GM21390 (cell line): ENCODE measurements around the gene GPR82.
"Not testable (repeated sequence)": the region's sequence is repeated elsewhere in the genome, so short reads cannot be mapped to it uniquely, and the experiment has no call there.

Experiments used
- ATAC-seq: cut with Tn5 transposase; IDR thresholded peaks from one replicate; pipeline ENCODE4 v1.9.1; 2021; ENCODE audit not compliant: unreplicated experiment

Gene GPR82, protein sequence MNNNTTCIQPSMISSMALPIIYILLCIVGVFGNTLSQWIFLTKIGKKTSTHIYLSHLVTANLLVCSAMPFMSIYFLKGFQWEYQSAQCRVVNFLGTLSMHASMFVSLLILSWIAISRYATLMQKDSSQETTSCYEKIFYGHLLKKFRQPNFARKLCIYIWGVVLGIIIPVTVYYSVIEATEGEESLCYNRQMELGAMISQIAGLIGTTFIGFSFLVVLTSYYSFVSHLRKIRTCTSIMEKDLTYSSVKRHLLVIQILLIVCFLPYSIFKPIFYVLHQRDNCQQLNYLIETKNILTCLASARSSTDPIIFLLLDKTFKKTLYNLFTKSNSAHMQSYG

DNA sequence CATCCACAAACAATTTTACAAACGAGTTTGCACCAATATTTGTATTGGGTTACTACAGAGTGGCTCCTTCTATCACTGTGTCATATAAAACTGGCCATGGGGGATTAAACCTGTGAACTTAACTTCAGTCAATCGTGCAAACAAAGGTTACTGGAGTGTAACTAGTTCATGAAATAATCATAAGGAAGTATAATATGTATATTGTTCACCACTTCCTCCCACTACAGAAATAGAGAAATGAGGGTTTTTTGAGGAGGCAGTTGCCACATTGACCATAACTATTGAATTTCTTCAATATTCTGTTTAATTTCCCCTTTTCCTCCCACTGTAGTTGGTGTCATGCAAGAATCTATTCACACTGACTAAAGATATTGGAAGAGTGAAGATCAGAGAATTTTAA lies at the start of gene GPR82:
Gene GPR82 (plus strand): TSS at position 356 of the 400 bp plus-strand sequence. CDS start 2,846 bp downstream, outside the sequence.
- ATAC-seq, result no peak

DNA sequence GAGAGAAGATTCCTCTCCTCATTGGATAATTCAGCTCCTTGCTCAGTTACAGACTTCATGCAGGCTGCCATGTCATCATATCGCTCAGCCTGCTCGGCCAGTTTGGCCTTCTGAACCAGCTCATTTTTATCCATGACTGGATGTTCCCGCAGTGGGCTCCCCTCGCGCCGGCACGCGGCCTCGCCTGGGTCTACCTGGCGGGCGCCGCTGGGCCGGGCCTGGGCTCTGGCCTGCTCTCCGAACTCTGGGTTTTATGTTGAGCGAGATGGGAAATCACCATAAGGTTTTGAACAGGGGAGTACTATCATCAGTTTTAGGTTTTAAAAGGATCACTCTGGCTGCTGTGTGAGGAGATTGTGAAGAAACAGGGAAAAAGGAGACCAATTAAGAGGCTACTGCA lies 47.6 kb upstream of the GPR82 start:
- ATAC-seq, result not testable (repeated sequence)

DNA sequence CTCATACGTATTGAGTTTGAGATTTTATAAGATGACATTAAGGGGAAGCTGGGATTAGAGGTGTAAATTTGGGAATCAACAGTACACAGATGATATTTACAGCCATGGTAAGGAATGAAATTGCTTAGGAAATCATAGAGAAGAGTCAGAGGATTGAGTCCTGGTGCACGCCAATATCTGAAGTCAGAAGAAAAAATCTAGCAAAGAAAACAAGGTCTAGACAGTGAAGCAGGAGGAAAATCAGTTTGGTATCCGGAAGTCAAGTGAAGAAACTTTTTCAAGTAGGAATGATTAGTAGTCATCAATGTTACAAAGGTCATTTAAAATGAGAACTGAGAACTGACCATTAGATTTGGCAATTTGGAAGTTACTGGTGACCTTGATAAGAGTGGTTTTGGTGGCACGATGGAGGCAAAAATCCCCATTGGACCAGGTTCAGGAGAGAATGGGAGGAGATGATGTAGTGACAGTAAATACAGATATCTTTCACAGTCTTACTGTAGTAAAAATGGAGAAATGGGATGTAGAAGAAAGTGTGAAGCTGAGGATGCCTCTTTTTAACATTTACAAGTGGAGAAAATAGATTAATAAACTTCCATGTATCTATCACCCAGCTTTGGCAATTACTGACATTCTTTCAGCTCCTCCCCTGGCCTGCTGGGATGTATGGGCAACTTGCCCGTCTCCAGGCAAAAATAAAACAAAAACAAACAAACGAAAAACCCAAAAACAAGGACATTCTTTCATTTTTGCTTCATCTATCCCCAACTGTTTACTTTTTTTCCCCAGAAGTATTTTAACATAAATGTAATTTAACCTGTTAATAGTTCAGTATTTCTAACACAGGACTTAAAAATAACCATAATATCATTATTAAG lies 46.6 kb upstream of the GPR82 start:
- ATAC-seq, result no peak

DNA sequence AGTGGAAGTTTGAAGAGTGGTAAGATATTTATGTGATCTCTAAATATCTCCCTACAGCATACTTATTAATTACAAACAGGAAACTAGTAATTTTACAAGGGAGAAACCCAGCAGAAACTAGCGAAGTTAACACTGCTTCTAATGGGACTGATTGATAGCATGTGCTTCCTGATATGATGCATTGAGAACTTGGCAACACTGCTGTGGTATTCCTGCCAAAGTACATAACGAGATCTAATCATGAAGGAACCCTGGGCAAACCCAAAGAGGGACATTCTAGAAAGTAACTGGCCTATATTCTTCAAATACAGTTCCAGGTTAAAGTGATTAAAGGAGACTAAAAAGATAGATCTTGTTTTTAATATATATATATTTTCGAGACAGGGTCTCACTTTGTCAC lies 39.8 kb upstream of the GPR82 start:
- ATAC-seq, result no peak

DNA sequence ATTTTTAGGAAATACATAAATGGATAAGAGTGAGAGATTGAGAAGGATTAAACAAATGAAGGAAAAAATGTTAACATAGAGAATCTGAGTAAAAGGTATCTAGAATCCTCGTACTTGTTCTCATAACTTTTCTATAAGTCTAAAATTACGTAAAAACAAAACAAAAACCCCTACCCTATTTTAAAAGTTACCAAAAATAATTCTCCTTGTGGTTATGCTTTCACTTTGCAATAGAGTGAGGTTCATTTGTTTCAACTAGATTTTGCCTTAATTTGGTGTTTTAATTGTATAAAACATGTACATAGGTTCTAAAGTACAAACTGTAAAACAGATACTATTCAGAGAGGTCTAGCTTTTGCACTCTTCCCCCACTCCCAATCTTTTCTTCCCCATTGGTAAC lies 39.0 kb upstream of the GPR82 start:
- ATAC-seq, result no peak

DNA sequence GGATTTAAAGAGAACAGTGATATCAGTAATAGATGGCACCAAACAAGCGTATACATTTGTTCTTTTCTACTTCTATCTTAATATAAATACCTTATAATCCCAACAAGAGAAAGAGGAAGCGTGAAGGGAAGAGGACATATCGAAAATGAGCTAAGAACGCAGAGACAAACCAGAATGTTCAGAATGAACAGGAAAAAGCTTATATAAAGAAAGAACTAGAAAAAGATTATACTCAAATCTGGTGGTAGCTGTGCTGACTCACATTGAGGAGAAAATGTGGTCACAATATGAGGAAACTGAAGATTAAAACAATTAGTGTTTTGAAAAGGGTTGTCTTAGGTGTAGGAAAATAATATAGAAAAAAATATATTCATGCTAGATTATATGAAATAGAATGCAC lies 37.2 kb upstream of the GPR82 start:
- ATAC-seq, result no peak

DNA sequence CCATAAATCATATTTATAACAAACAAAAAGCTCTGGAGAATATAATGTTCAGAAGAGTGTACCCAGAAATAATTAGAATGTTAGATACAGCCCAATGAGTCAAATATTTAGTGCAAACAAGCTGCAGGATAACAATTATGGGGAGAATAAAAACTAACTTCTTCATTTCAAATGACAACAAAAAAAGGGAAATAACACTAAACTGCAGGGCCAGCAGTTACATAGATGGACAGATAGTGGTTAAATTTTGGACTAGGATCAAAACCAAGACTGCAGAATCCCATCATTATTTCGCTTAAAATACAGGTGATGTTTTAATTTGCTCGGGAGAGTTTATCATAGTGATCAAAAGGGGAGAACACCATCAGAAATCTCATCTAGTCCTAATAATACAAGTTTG lies 35.8 kb upstream of the GPR82 start:
- no peak for ATAC-seq

DNA sequence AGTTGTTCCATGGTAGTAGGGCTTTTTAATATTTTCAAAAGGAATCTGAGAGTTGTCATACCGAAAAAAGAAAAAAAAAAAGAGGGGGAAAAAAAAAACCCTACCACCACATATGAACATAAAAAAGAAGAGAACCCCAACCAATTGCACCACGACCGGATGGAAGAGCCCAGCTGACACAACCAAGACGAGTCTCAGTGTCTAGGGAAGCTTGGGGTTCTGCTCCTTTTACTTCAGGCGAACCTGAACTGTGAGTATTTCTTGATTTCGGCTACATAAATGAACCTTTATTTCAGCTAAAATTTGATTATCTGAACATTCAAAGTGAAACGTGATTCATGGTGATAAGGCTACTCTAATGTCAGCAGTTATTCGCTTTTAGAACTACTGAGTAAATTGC lies 35.1 kb upstream of the GPR82 start, which contains the start of gene GPR34:
Gene GPR34 (plus strand): TSS at position 139 of the 400 bp plus-strand sequence. CDS start 6,661 bp downstream, outside the sequence.
- ATAC-seq, result no peak

DNA sequence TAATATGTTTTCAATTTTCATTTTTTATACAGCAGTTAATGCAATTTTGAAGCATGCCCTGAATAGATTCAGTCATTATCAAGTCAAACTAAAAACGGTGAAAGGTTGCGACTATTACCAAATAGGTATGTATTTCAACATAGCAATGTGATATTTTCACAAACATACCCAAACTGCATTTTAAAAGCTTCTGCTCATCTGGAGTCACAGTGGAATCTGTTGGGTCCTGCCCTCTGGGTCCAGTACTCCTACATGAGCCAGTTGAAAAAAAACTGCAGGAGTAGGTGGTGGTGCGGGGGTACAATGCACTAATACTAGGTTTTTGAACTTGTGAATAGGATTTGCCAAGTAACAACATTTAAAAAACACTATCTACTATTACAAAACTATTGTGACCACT lies 34.3 kb upstream of the GPR82 start:
- no peak for ATAC-seq

DNA sequence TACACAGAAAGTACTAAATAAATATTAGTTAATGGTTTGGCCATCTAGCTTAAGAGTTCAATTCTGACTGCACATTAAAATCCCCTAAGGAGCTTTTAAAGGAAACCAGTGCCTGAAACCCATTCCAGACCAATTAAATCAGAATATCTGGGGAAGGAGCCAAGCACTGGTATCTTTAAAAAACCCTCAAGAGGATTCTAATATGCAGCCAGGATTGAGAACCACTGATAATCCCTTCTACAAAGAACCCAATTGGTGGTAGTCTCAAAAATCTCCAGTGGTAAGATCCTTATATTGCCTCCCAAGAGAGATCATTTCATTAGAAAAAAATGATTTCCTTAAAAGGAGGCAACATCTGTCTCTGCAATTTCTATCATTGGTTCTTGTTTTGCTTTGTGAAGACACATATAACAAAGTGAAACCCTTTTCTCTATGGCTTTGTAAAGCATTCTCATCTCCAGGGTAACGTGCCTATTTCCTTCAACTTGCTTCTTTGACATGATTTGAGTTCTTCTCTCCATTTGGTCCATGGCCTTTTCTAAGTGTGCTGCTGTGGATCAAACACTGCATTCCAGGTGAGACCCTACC lies 31.7 kb upstream of the GPR82 start:
- no peak for ATAC-seq

DNA sequence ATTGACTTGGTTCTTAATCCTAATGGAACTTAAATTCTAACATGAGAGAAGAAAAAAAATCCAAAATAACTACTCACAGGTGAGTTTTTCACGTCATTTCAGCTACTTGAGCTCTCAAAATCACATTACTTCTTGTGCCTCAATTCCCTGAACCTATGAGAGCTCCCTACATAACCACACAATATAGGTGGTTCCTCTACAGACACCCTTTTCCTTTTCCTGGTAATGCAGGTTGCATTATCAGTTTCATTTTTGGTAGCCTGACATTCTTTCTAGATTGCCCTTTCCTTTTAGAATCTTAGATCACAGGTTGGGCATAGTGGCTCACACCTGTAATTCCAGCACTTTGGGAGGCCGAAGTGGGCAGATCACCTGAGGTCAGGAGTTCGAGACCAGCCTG lies 31.0 kb upstream of the GPR82 start:
- ATAC-seq, result no peak

DNA sequence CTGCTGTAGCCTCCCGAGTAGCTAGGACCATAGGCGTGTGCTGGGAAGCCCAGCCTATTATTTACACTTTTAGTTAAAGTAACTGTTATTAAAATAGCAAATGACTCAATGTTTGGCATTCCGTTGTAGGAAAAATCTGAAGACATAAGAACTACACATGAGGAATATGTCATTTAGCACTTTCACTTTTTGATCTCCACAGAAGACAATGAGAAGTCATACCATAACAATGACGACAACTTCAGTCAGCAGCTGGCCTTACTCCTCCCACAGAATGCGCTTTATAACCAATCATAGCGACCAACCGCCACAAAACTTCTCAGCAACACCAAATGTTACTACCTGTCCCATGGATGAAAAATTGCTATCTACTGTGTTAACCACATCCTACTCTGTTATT lies 28.6 kb upstream of the GPR82 start:
- ATAC-seq, result no peak

DNA sequence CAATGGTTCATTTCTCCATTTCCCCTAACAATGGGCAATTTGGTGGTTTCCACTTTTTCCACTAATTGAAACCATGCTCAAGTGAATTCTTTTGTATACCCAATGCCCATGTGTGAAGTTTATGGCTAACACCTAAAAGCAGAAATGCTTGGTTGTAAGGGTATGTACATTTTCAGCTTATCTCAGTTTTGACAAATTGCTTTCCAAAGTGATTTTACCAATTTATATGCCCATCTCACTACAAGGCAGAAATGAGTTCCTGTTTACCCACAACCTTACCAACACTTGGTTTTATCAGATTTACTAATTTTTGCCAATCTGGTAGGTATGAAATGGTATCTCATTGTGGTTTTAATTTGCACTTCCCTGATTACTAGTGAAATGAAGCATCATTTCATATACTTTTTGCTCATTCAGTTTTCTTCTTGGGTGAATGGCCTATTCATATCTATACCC lies 20.4 kb upstream of the GPR82 start:
- ATAC-seq, result no peak

DNA sequence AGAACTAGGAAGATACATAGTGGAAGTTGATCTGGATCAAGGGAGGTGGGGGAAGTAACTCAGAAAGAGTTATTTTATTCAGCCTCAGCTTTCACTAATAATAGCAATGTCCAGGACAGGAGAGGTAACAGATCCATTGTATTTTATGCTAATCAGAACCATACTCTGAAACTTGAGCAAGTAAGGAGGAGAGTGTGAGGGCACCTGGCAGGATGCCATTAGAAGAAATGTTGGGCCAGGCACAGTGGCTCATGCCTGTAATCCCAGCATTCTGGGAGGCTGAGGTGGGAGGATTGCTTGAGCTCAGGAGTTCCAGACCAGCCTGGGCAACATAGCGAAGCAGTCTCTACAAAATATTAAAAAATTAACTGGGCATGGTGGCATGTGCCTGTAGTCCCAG lies 18.9 kb upstream of the GPR82 start:
- ATAC-seq, result no peak

DNA sequence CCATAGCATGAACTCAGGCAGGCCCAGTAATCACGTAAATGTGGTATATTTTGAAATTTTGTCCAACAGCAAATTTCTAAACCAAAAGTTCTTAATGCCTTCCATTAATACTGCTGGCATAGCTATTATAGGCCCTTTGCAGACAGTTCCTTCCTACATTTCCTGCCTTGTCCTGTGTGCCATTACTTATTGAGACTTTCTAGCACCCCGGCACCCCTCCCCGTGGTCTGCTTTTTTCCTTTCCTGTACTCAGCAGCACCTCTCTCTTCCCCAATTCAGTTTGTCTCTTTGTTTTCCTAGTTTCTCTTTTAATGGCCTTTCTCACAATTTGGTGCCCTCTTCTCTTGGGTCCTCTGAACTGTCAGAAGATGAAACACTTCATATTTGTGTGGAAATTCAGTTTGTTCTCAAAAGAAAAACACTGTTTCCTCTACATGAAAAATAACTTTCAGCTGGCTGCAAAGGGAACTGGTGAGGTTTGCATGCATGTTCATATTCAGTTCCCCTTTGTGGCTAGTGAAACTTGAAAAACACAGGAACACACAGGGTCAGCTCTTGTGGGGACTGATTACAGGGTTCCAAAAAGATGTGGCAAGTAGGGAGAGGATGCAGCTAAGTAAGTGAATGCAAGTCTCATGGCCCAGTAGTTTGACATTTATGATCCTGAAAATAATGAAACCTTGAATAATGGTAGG lies 18.2 kb upstream of the GPR82 start:
- ATAC-seq, result peak; percentile 95

DNA sequence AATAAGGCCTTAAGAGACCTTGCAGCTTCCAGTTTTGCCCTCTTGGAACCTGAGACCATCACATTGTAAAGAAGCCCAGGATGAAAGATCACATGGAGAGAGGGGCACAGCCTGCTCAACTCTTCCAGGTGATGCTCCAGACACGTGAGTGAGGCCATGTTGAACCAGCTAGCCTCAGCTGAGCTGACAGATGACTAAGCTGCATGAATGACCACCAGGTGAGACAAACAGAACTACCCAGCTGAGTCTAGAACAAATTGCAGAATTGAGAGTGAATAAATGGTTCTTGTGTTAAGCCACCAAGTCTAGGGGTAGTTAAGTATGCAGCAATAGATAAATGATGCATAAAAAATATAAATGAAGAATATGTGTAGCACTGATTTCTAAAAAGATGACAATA lies 16.8 kb upstream of the GPR82 start:
- ATAC-seq, result no peak

DNA sequence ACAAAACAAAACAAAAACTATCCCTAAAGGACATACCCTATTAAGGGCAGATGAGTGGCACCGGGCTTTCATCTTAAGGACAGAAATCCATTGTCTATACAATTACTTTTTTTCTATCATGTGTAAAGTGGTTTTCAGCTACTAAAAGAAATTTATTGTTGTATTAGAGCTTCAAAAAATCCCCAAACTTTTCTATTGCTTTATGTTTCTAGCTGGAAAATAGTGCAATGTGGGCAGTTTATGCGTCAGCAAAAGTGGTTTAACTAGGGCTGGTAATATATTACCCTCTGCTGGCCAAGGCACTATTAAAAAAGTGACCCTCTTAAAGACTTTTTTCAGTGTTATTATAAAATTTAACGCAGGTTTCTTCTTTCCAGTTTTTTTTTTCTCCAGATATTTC lies 15.5 kb upstream of the GPR82 start:
- ATAC-seq, result no peak

DNA sequence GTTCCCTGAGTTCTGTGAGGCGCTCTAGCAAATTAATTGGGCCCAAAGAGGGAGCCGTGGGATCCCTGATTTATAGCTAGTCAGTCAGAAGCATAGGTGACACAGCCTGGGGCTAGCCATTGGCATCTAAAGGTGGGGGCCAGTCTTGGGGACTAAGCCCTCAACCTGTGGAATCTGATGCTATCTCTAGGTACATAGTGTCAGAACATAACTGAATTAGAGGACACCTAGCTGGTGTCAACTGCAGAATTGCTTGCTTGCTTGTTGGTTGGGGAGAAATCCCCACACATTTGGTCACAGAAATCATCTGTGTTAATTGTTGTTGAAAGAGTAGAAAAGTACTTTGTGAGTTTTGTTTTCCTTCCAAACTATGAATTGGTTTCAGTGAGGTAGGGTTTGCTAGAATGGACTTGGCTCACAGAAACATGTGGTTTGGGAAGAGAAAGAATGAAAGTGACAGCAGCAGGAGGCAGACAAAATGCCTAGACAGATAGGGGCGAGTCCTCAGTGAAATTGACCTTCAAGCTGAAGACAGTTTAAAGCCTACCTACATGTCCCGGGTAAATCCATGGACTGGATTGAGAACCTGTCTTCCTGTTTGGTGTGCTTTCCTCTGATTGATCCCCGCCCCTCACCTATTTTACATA lies 12.8 kb upstream of the GPR82 start:
- no peak for ATAC-seq

DNA sequence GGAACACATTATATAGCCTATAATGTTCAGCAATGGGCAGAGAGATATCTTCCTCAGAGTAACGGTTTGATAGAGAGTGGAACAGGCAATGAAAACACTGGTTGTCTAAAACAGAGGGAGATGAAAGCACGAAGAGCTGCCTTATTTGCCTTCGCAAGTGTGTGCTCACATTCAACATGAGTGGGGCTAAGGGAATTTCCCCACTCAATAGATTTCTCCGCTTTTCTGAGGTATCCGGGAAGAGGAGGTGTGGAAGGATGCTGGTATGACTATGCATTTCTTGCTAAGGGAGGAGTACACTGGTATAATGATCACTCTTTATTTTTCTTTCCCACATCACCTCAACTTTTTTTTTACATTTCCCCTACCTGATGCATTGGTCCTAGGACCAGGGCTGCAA lies 7.8 kb upstream of the GPR82 start:
- ATAC-seq, result no peak

DNA sequence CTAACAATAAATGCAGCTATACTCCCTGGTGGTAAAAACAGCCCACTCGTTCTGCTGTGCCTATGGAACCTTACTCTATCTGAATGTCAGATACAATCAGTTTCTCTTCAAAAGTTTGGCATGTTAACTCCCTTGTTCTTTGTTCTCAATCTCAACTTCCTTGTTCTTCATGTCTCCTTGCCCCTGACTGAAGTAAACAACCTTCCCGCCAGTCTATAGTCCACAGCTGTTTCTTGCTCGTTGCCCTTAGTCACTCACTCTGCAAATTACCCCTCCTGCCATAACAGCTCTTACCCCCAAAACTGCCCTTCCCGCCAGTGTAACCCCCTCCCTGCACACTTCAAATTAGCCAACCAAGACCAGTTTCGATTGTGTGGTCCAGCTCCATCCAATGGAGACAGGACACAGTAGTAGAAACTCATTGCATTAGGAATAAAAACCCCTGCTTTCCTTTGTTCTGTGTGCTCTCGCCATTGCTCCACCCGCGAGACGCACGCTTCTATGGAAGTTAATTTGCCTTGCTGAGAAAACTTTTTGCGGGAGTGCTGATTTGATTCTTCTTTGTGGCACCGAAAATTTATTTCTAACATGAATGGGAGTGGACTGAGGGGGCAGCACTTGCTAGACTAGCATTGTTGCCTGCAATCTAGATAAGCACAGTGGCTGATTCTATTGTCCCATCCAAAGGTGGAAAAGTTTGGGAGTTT lies 7.1 kb upstream of the GPR82 start:
- no peak for ATAC-seq
